BE2C (cell line): Measurements from ENCODE around the gene ADCY5.

Experiments
- DNase-seq: peaks from one replicate; pipeline ENCODE4 v3.0.0-alpha.2; 2020
- H3K27me3 ChIP-seq: fragments of 250-450 bp; sonication (Bioruptor Pico); 2 replicates; pipeline ENCODE4 v1.5.1; 2020; ENCODE audit warnings: mild to moderate bottlenecking
- H3K36me3 ChIP-seq: fragments of 250-450 bp; sonication (Bioruptor Pico); 2 replicates; pipeline ENCODE4 v1.5.1; 2020; ENCODE audit warnings: mild to moderate bottlenecking
- H3K4me1 ChIP-seq: fragments of 250-450 bp; sonication (Bioruptor Pico); 2 replicates; pipeline ENCODE4 v1.5.1; 2020
- H3K4me3 ChIP-seq: 2 replicates; pipeline ENCODE4 v1.5.1; 2011; ENCODE audit warnings: low read depth, low read length
- H3K9me3 ChIP-seq: fragments of 250-450 bp; sonication (Bioruptor Pico); 2 replicates; pipeline ENCODE4 v1.5.1; 2020
- TF ChIP-seq, protein P1 (sequence below): IDR thresholded peaks from 2 replicates; pipeline ENCODE4 v1.5.1; 2012; ENCODE audit warnings: mild to moderate bottlenecking, low read depth, low read length

Gene ADCY5

DNA sequence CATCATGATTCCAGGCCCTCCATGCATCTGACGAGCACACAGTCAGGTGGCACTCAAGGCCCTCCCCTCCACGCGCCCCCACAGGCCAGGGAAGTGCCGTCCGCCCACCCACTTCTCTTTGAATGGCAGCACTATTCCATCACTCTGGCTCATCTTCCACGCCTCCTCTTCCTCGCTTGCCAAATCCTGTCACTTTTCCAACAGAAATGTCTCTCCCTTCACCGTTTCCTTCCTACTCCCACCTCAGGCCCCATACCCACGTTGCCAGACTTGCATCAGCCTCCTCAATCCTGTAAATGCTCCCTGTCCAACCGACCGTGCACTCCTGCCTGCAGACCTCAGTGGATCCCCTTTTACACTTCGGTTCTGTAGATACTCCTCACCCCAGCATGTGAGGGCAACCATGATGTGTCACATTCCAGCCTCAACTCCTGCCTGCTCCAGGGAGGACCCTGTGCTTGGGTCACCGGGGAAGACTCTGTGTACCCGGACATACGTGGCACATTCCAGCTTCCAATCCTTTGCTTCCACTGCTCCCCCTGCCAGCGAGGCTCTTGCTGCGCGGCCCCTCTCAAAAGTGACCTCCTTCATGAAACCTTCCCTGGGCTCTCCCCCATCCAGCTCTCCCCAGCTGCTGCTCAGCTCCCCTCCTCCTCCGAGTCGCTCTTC, 29.6 kb downstream of the ADCY5 start:
- no peaks in the 10 kb centered on the region; the same call in 1 of the 2 replicates for H3K4me1 ChIP-seq
- DNase-seq = no peak

DNA sequence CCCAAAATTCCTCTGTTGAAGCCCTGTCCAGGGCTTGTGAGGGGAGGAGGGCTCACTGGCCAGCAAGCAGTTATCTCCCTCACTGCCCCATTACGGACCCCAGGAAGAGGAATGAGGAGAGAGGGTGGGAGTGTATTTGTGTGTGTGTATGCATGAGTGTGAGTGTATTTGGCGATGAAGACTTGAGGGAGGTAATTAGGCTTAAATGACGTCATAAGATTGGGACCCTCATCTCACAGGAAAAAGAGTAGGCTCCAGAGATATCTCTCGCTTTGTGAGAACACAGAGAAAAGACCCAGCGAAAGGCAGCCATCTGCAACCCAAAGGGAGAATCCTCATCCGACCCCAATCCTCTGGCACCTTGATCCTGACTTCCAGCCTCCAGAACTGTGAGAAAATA, 32.2 kb downstream of the ADCY5 start:
- Histone ChIP-seq H3K27me3 (no peaks in the 10 kb centered on the region), H3K36me3 (no peaks in the 10 kb centered on the region), H3K9me3 (no peaks in the 10 kb centered on the region), H3K4me1 (no peaks in the 10 kb centered on the region; the same call in 1 of the 2 replicates), H3K4me3 (no peak overlapping the region)
- TF ChIP-seq, protein P1, sequence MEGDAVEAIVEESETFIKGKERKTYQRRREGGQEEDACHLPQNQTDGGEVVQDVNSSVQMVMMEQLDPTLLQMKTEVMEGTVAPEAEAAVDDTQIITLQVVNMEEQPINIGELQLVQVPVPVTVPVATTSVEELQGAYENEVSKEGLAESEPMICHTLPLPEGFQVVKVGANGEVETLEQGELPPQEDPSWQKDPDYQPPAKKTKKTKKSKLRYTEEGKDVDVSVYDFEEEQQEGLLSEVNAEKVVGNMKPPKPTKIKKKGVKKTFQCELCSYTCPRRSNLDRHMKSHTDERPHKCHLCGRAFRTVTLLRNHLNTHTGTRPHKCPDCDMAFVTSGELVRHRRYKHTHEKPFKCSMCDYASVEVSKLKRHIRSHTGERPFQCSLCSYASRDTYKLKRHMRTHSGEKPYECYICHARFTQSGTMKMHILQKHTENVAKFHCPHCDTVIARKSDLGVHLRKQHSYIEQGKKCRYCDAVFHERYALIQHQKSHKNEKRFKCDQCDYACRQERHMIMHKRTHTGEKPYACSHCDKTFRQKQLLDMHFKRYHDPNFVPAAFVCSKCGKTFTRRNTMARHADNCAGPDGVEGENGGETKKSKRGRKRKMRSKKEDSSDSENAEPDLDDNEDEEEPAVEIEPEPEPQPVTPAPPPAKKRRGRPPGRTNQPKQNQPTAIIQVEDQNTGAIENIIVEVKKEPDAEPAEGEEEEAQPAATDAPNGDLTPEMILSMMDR = no peak
- DNase-seq = no peak

More for the DNA sequence above, 29.6 kb downstream of the ADCY5 start:
- H3K36me3 ChIP-seq = no peaks in the 10 kb centered on the region
- no peaks in the 10 kb centered on the region for H3K27me3 ChIP-seq
- H3K4me3 ChIP-seq = no peak overlapping the region
- TF ChIP-seq, protein P1 = no peak
- H3K9me3 ChIP-seq = no peaks in the 10 kb centered on the region

DNA sequence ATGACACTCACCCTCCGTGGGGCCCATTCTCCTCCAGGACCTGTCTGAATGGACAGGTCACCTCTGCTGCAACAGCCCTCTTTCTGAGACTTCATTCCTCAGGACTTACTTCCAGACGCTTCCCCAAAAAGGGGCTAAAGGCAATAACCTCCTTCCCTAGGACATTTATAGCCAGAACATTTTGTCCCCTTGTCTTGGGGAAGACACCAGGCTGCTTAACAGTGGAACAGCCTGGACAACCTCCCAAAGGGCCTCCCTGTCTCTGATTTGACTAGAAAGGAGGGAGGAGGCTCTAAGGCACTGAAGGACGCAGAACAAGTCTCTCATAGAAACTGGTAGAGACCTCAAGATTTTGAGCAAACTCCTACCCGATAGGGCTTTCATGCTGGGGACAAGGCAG, 32.7 kb downstream of the ADCY5 start:
- no peaks in the 10 kb centered on the region for H3K36me3 ChIP-seq
- no peaks in the 10 kb centered on the region for H3K4me1 ChIP-seq
- no peak overlapping the region for H3K4me3 ChIP-seq
- TF ChIP-seq, protein P1 = no peak
- no peaks in the 10 kb centered on the region for H3K9me3 ChIP-seq
- no peaks in the 10 kb centered on the region for H3K27me3 ChIP-seq
- DNase-seq = no peak

DNA sequence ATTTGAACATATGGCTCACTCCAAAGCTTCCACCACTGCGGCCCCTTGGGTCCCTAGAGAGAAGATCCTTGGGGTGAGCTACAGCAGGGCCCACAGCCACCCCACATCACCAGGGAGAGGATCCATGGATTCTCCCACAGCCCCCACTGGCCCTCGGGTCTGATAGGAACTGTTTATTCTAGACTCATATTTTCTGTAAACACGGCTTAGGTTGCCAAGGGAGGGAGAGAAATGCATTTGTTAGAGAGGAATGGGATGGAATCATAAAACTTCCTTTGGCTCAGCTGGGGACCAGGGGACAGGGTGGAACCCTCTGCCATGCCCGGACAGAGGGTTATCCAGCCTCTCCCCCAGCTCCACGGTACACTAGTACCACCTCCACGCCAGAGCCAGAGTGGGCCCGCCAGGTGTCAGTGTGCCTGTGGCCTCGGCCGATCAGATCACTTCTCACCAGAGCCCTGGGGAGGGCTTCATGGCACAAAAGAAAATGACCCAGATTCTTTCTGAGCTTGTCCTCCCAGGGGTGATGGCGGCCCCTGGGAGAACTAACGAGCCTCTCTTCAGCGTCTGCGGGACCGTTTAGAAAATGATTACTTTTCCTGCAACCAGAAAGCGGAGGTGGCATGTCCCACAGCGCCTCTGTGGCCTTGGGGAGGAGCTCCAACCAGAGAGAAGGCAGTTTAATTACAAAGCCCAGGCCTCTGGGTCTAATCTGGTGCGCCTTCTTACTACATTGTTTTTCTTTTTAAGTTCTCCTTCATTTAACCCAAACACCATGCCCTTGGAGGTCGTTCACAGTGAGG, 33.7 kb downstream of the ADCY5 start:
- Histone ChIP-seq H3K4me3 (no peak overlapping the region), H3K27me3 (no peaks in the 10 kb centered on the region), H3K9me3 (no peaks in the 10 kb centered on the region), H3K4me1 (no peaks in the 10 kb centered on the region), H3K36me3 (no peaks in the 10 kb centered on the region)
- TF ChIP-seq, protein P1 = no peak
- DNase-seq = no peak

DNA sequence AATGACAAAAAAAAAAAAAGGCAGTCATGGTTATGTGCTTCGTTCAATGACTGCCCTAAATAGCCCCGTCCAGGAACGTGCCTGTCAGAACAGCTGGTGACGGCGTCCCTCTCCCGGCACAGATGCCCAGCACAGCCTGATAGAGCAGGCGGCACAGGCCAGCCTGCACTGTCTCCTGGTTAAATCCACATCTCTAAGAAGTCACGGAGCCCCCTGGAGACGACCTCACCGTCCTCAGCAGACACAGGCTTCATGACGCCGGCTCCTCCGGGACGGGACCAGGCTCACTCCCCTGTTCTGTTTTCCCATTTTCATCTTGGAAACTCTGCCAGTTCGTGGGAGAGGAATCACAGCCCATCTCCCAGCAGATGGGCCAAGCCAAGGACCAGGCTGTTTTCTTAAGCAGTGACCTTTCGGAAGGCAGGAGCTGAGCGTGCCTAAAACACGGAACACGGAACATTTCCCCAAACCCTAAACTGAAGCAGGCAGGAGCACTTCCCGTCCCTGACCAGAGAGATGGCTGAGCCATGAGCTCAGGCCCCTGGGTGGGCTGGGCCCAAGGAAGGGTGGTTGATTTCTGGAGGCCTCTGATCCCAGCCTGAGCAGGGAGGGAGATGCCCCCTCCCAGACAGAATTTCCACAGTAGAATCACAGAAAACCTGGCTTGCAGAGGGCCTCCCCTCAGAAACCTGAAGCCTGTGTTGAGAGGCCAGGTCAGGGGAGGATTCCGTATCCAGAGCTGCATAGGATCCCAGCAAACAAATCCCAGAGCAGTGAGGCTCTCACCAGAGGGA, 35.9 kb downstream of the ADCY5 start:
- Histone ChIP-seq H3K4me1 (no peaks in the 10 kb centered on the region), H3K27me3 (no peaks in the 10 kb centered on the region), H3K4me3 (no peak overlapping the region), H3K36me3 (no peaks in the 10 kb centered on the region), H3K9me3 (no peaks in the 10 kb centered on the region)
- DNase-seq = no peak
- TF ChIP-seq, protein P1 = no peak
